Stomach (tissue), 9 donors: Measurements from ENCODE around the gene GREM2. TPM values are rescaled to one million over a fixed set of nuclear protein-coding genes. Genes with fewer than 3 reads are reported as not detected.

Experiments
- DNase-seq, 2 donors: peaks; one replicate each; pipeline versions ENCODE4 v3.0.0 to v3.0.0-alpha.2; 2013 to 2019
- H3K27ac ChIP-seq, 5 donors: fragments of 200-600 bp in 4 of 5; sonication (generic) in 4 of 5; one replicate each; pipeline ENCODE4 v1.5.1; 2013 to 2019; ENCODE audit warnings: mild to moderate bottlenecking in 1 of 5, moderate library complexity in 1 of 5
- H3K27me3 ChIP-seq, 3 donors: fragments of 200-600 bp; sonication (generic); one replicate each; pipeline ENCODE4 v1.5.1; 2017 to 2019; ENCODE audit warnings: mixed run types in 1 of 3
- H3K36me3 ChIP-seq, 4 donors: fragments of 200-600 bp; sonication (generic); 1 replicate in 3 of 4; 2 replicates in 1 of 4; pipeline ENCODE4 v1.5.1; 2016 to 2019
- H3K4me1 ChIP-seq, 4 donors: fragments of 200-600 bp; sonication (generic); one replicate each; pipeline ENCODE4 v1.5.1; 2016 to 2019
- H3K4me3 ChIP-seq, 4 donors: fragments of 200-600 bp; sonication (generic) in 3 of 4; one replicate each; pipeline ENCODE4 v1.5.1; 2016 to 2019; ENCODE audit warnings: mild to moderate bottlenecking in 1 of 4
- H3K9me3 ChIP-seq, 4 donors: fragments of 200-600 bp; sonication (generic); one replicate each; pipeline ENCODE4 v1.5.1; 2016 to 2019
- CTCF ChIP-seq, 7 experiments: fragments of 450-650 bp in 4 of 7; fragments of 200-600 bp in 3 of 7; sonication (generic) in 3 of 7; IDR thresholded peaks; one replicate each; pipeline ENCODE4 v1.5.1; 2016 to 2019; ENCODE audit warnings: antibody characterized with exemption in 7 of 7, control low read depth in 2 of 7, mild to moderate bottlenecking in 1 of 7
- EP300 ChIP-seq: sonication (generic); formaldehyde crosslinking; IDR thresholded peaks from one replicate; pipeline ENCODE4 v1.6.1; 2017; ENCODE audit warnings: antibody characterized with exemption
- POLR2A ChIP-seq, 4 donors: fragments of 450-650 bp; IDR thresholded peaks; one replicate each; pipeline ENCODE4 v1.6.1; 2016; ENCODE audit warnings: antibody characterized with exemption in 4 of 4, control low read depth in 2 of 4, mild to moderate bottlenecking in 1 of 4, moderate library complexity in 1 of 4
- POLR2AphosphoS5 ChIP-seq, 3 donors: sonication (generic); formaldehyde crosslinking; IDR thresholded peaks; one replicate each; pipeline ENCODE4 v1.6.1; 2016; ENCODE audit warnings: antibody characterized with exemption in 3 of 3
- whole genome bisulfite sequencing, 5 donors: extraction: QIAGEN DNeasy Blood & Tissue Kit in 3 of 5; methylation state at CpG; one replicate each; pipeline versions ENCODE4 v1.1.5 to v1.1.7; 2013 to 2018; 5-methylcytosine and 5-hydroxymethylcytosine counted together
- intact Hi-C: fragments of 100-400 bp; cut with DNase I; formaldehyde crosslinking; loops from one replicate; pipeline ENCODE4 v1.15.1; 2023; ENCODE audit warnings: low total_unique reads
- polyA plus RNA-seq, 3 donors: library from polyadenylated mRNA; stranded (reverse); fragments of 200-250 nt; gene quantifications; one replicate each; pipeline ENCODE4 v1.2.3, GENCODE V29; 2013
- total RNA-seq, 5 donors: library from RNA; depleted of rRNA; stranded (reverse); fragments of >200 nt; gene quantifications; one replicate each; pipeline versions ENCODE4 v1.1.0 to v1.2.3, GENCODE V29; 2014 to 2016
- donor health status: healthy with polysubstance abuse.
- donor health status: Bipolar disorder and iron deficiency.
- donor health status: healthy.

GREM2 gene
- total and polyA plus RNA-seq, 8 donors, result 0.45 to 10.5 (median 2.4) TPM; not detected in 1

- peaks cover 0 to 33% (median 9%) of the 10 kb centered on the region in 4 donors for H3K4me1 ChIP-seq
- TF ChIP-seq EP300 (no peak), CTCF (IDR thresholded peaks at IDR 0.05) (no peak), POLR2A (IDR thresholded peaks at IDR 0.05) (no peak), POLR2AphosphoS5 (IDR thresholded peaks at IDR 0.05) (no peak)
- 34 to 50% (median 42%) methylated on average over 6 of the region's 6 CpGs for WGBS, 5 donors
- intact Hi-C loops, result no loop called here
- H3K27ac ChIP-seq, result no peak overlapping the region
- H3K36me3 ChIP-seq, result no peaks in the 10 kb centered on the region
- H3K4me3 ChIP-seq, result no peak overlapping the region
- H3K27me3 ChIP-seq, result peaks cover 0 to 43% (median 18%) of the 10 kb centered on the region in 3 donors
- no peak for DNase-seq
- no peaks in the 10 kb centered on the region for H3K9me3 ChIP-seq
These were observed 2.4 kb downstream of the GREM2 start for GRCh38 chr1:240609527-240610060.

DNA sequence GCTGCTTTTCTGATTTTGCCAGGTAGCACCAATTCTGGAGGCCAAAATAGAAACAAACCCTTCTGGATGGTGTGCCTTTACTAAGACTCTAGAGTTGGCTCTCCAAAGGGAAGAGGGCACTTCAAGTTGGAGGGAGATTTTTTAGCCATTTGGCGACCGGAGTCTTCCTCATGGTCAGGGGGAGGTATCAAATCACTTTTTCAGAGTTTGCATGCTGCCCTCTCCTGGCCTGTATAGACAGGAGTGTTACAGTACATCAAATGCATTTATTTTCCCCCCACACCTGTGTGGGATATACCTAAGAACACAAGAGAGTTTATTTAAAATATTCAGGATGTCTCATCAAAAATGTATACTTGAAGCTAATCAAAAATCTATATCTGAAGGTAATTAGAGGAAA lies 3.2 kb downstream of the GREM2 start:
- no peak overlapping the region for H3K4me3 ChIP-seq
- intact Hi-C loops, result no loop called here
- H3K36me3 ChIP-seq, result no peaks in the 10 kb centered on the region
- DNase-seq, result peak in 1 of 2 donors; percentile 38
- no peaks in the 10 kb centered on the region for H3K9me3 ChIP-seq
- H3K27me3 ChIP-seq, result peaks cover 0 to 40% (median 18%) of the 10 kb centered on the region in 3 donors
- H3K27ac ChIP-seq, result no peak overlapping the region
- 13 to 27% (median 24%) methylated on average over 2 of the region's 2 CpGs for WGBS, 5 donors
- no peak for TF ChIP-seq POLR2AphosphoS5 (IDR thresholded peaks at IDR 0.05)
- no peak for TF ChIP-seq POLR2A (IDR thresholded peaks at IDR 0.05)
- no peak for TF ChIP-seq EP300
- TF ChIP-seq CTCF (IDR thresholded peaks at IDR 0.05), result no peak
- peaks cover 0 to 33% (median 9%) of the 10 kb centered on the region in 4 donors for H3K4me1 ChIP-seq

DNA sequence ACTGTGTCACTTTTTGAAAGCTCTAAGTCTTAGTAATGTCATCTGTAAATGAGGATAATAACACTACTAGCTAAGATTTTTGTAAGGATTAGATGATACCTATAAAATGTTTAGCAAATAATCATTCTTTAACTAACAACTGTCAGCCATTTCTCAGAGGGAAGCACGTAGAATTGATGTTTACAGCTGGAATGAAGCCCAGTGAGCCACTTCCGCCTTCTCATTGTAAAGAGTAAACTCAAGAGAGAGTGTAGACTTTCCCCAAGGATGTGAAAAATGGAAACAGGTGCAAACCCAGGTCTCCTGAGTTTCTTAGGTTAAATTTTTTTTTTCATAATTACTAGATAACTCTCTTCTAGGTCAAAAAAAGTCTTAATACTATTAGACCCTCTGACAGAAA lies 4.9 kb downstream of the GREM2 start:
- TF ChIP-seq EP300, result no peak
- no peak for TF ChIP-seq CTCF (IDR thresholded peaks at IDR 0.05)
- Histone ChIP-seq H3K9me3 (no peaks in the 10 kb centered on the region), H3K36me3 (no peaks in the 10 kb centered on the region), H3K4me1 (peaks cover 0 to 24% (median 6%) of the 10 kb centered on the region in 4 donors), H3K27ac (no peak overlapping the region), H3K27me3 (peaks cover 0 to 25% (median 13%) of the 10 kb centered on the region in 3 donors), H3K4me3 (no peak overlapping the region)
- peak in 1 of 2 donors; percentile 39 for DNase-seq
- 16 to 44% (median 21%) methylated on average over 2 of the region's 2 CpGs for WGBS, 5 donors
- intact Hi-C loops, result no loop called here

GRCh38 chr1:240602189-240602588 lies 9.8 kb downstream of the GREM2 start:
- Histone ChIP-seq H3K4me1 (peaks cover 0 to 4% (median 2%) of the 10 kb centered on the region in 4 donors), H3K4me3 (no peak overlapping the region), H3K27ac (no peak overlapping the region), H3K36me3 (no peaks in the 10 kb centered on the region), H3K27me3 (no peaks in the 10 kb centered on the region), H3K9me3 (no peaks in the 10 kb centered on the region)
- no peak for DNase-seq
- WGBS, 5 donors, result 60 to 71% (median 69%) methylated on average over 2 of the region's 2 CpGs
- intact Hi-C loops, result no loop called here
- no peak for TF ChIP-seq POLR2A (IDR thresholded peaks at IDR 0.05)

DNA sequence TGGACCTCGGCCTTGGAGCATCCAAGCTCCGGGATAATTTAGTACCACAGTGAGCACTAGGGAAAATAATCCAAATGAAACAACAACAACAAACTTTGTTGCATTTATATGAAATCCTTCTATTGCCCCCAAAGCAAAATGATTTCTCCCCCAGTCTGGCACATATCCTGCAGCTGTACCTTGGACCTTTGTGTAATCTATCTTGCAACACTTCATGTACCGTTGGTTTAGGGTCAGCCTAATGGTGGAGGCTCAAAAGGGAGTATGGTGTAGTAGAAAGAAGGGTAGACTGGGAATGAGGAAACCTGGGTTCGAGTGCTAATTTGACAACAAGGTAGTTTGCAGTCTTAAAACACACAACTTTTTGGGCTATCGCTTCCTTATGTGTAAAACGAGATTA lies 12.1 kb downstream of the GREM2 start:
- intact Hi-C loops, result no loop called here
- peaks cover 0 to 14% (median 12%) of the 10 kb centered on the region in 4 donors for H3K4me1 ChIP-seq
- H3K27ac ChIP-seq, result peak overlapping the region in 1 of 5 donors; percentile 26
- H3K9me3 ChIP-seq, result no peaks in the 10 kb centered on the region
- no peaks in the 10 kb centered on the region for H3K36me3 ChIP-seq
- no peaks in the 10 kb centered on the region for H3K27me3 ChIP-seq
- TF ChIP-seq POLR2AphosphoS5 (IDR thresholded peaks at IDR 0.05), result no peak
- no peak for TF ChIP-seq EP300
- TF ChIP-seq POLR2A (IDR thresholded peaks at IDR 0.05), result no peak
- TF ChIP-seq CTCF (IDR thresholded peaks at IDR 0.05), result no peak
- no peak overlapping the region for H3K4me3 ChIP-seq
- no peak for DNase-seq
- 72 to 89% (median 79%) methylated on average over 6 of the region's 6 CpGs for WGBS, 5 donors
